Parathyroid adenoma (tissue), 2 donors: Measurements from ENCODE around the gene UMAD1.
"Not testable (repeated sequence)": the region's sequence is repeated elsewhere in the genome, so short reads cannot be mapped to it uniquely, and the experiment has no call there.

Experiments
- H2AFZ ChIP-seq: fragments of 300-600 bp; sonication (generic); one replicate; pipeline ENCODE4 v1.7.0; 2017; ENCODE audit warnings: antibody characterized with exemption, mild to moderate bottlenecking
- H3K27ac ChIP-seq: fragments of 300-600 bp; sonication (generic); one replicate; pipeline ENCODE4 v1.7.0; 2017
- H3K27me3 ChIP-seq: fragments of 300-600 bp; sonication (generic); one replicate; pipeline ENCODE4 v1.7.0; 2017; ENCODE audit warnings: low read length; ENCODE audit not compliant: control insufficient read depth, insufficient read depth
- H3K36me3 ChIP-seq: fragments of 300-600 bp; sonication (generic); one replicate; pipeline ENCODE4 v1.7.0; 2017; ENCODE audit warnings: low read length; ENCODE audit not compliant: control insufficient read depth, insufficient read depth
- H3K4me1 ChIP-seq: fragments of 300-600 bp; sonication (generic); one replicate; pipeline ENCODE4 v1.7.0; 2017; ENCODE audit warnings: control low read depth
- H3K4me2 ChIP-seq: fragments of 300-600 bp; sonication (generic); one replicate; pipeline ENCODE4 v1.7.0; 2017; ENCODE audit warnings: low read length
- H3K4me3 ChIP-seq: fragments of 300-600 bp; sonication (generic); one replicate; pipeline ENCODE4 v1.7.0; 2017; ENCODE audit warnings: low read depth, low read length
- H3K79me2 ChIP-seq: fragments of 300-600 bp; sonication (generic); one replicate; pipeline ENCODE4 v1.7.0; 2017; ENCODE audit warnings: control low read depth
- H3K9ac ChIP-seq: fragments of 300-600 bp; sonication (generic); one replicate; pipeline ENCODE4 v1.7.0; 2017; ENCODE audit warnings: mild to moderate bottlenecking
- H3K9me3 ChIP-seq: fragments of 300-600 bp; sonication (generic); one replicate; pipeline ENCODE4 v1.7.0; 2017; ENCODE audit warnings: low read length; ENCODE audit not compliant: control insufficient read depth
- TF ChIP-seq, protein P1 (sequence below): fragments of 300-600 bp; sonication (generic); IDR thresholded peaks from one replicate; pipeline ENCODE4 v1.7.0; 2017; ENCODE audit warnings: antibody characterized with exemption, mild to moderate bottlenecking
- donor health status: primary hyperparathyroidism.

UMAD1 gene

DNA sequence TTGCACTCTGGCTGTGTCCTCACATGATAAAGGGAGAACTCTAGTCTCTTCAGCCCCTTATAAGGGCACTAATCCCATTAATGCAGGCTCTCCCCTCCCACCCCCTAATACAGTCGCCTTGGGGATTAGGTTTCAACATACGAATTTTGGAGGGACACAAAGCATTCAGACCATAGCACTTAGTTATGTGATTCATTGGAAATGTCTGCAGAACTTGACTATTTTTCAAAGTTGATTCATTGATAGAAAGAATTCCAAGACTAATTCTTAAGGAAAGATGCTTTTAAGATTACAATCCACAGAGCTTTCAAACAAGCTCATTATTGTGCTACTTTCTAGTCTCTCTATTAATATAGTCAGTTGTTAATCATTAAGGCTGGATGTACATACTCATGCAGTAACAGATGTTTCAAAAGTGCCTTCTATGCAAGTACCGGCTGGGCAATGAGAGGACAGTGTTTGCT is 163.2 kb downstream of the UMAD1 start:
- Histone ChIP-seq H3K27me3 (no peaks in the 10 kb centered on the region), H3K79me2 (no peaks in the 10 kb centered on the region), H3K36me3 (no peaks in the 10 kb centered on the region), H3K9ac (no peak overlapping the region), H2AFZ (no peak overlapping the region), H3K27ac (no peak overlapping the region), H3K9me3 (no peaks in the 10 kb centered on the region), H3K4me1 (no peaks in the 10 kb centered on the region), H3K4me3 (no peak overlapping the region), H3K4me2 (no peak overlapping the region)
- TF ChIP-seq, protein P1, sequence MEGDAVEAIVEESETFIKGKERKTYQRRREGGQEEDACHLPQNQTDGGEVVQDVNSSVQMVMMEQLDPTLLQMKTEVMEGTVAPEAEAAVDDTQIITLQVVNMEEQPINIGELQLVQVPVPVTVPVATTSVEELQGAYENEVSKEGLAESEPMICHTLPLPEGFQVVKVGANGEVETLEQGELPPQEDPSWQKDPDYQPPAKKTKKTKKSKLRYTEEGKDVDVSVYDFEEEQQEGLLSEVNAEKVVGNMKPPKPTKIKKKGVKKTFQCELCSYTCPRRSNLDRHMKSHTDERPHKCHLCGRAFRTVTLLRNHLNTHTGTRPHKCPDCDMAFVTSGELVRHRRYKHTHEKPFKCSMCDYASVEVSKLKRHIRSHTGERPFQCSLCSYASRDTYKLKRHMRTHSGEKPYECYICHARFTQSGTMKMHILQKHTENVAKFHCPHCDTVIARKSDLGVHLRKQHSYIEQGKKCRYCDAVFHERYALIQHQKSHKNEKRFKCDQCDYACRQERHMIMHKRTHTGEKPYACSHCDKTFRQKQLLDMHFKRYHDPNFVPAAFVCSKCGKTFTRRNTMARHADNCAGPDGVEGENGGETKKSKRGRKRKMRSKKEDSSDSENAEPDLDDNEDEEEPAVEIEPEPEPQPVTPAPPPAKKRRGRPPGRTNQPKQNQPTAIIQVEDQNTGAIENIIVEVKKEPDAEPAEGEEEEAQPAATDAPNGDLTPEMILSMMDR = no peak

DNA sequence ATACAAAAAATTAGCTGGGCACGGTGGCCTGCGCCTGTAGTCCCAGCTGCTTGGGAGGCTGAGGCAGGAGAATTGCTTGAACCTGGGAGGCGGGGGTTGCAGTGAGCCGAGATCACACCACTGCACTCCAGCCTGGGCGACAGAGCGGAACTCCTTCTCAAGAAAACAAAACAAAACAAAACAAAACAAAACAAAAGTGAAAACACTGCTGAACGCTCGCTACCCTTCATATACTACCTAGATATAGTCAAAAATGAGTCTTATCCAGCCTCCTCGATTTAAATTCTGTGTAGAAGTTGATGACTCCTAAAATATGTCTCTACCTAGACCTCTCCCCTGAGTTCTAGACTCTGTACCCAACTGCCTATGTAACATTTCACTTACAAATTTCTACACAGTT is 164.3 kb downstream of the UMAD1 start:
- H3K4me3 ChIP-seq, H3K9ac ChIP-seq, H3K4me1 ChIP-seq, H3K27me3 ChIP-seq, H3K9me3 ChIP-seq, H3K4me2 ChIP-seq, H3K27ac ChIP-seq, H3K36me3 ChIP-seq, H2AFZ ChIP-seq, H3K79me2 ChIP-seq: not testable (repeated sequence)

GRCh38 chr7:7805511-7806153 is 165.1 kb downstream of the UMAD1 start:
- Histone ChIP-seq H3K4me3 (no peak overlapping the region), H3K9me3 (no peaks in the 10 kb centered on the region), H3K27me3 (no peaks in the 10 kb centered on the region), H3K79me2 (no peaks in the 10 kb centered on the region), H3K4me2 (no peak overlapping the region), H3K9ac (no peak overlapping the region), H3K27ac (no peak overlapping the region), H3K4me1 (no peaks in the 10 kb centered on the region), H3K36me3 (no peaks in the 10 kb centered on the region), H2AFZ (no peak overlapping the region)
- TF ChIP-seq, protein P1 = no peak

- H3K9ac ChIP-seq = no peak overlapping the region
- H3K4me3 ChIP-seq = no peak overlapping the region
- no peaks in the 10 kb centered on the region for H3K36me3 ChIP-seq
- no peaks in the 10 kb centered on the region for H3K79me2 ChIP-seq
- no peaks in the 10 kb centered on the region for H3K4me1 ChIP-seq
- no peaks in the 10 kb centered on the region for H3K27me3 ChIP-seq
- H2AFZ ChIP-seq = no peak overlapping the region
- TF ChIP-seq, protein P1 = no peak
- H3K9me3 ChIP-seq = no peaks in the 10 kb centered on the region
- H3K4me2 ChIP-seq = no peak overlapping the region
- no peak overlapping the region for H3K27ac ChIP-seq
Measured at GRCh38 chr7:7808156-7808555, 167.6 kb downstream of the UMAD1 start.

DNA sequence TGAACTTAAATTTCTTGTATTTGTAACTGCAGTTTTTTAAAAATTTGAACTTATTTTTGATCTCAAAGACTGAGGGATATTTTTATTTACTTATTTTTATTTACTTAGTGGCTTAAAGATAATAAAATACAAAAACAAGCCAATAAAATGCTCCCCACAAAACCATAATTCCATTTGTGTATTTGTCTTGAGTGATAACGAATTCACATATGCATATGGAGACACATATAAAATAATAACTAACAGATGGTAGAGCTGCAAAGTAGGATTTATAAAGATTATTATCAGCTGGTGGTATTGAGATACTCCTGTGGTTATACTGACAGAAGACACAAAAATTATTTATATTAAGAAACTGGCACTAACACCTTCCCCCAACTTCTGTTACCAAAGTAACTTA is 168.1 kb downstream of the UMAD1 start:
- H3K9me3 ChIP-seq = no peaks in the 10 kb centered on the region
- H3K27me3 ChIP-seq = no peaks in the 10 kb centered on the region
- no peak overlapping the region for H3K4me2 ChIP-seq
- TF ChIP-seq, protein P1 = no peak
- H3K4me3 ChIP-seq = no peak overlapping the region
- H2AFZ ChIP-seq = no peak overlapping the region
- H3K79me2 ChIP-seq = no peaks in the 10 kb centered on the region
- H3K4me1 ChIP-seq = no peaks in the 10 kb centered on the region
- no peaks in the 10 kb centered on the region for H3K36me3 ChIP-seq
- no peak overlapping the region for H3K9ac ChIP-seq
- no peak overlapping the region for H3K27ac ChIP-seq
